Measurements from ENCODE around the gene ACAD10. TPM values are rescaled to one million over a fixed set of nuclear protein-coding genes. Genes with fewer than 3 reads are reported as not detected.

ACAD10 gene
- total and polyA plus RNA-seq, 10 of the 15 experiments (the other 5 are each of a cell fraction or from before 2014, with no cell fraction given): 2.9 to 21.9 (median 17.5) TPM

DNA sequence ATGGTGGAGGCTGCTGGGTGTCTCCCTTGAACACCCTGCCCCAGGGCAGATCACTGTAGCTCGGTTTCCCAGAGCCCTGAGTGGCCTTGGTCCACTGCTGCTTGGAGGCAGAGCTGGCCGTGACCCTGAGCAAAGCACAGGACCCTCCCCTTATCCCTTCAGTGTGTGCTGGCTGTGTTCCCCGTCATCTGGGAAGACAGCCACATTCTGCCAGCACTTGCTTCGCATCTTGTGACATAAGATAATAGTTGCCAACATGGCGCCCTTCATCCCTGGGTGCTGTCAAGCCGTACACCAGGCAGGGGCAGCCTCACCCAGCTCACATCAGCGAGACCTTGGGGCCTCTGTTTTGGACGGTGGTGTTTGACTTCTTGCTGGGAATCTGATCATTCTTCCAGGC is 68.8 kb downstream of the ACAD10 start:
- no peaks in the 10 kb centered on the region for H3K9me3 ChIP-seq (replicated peaks; ENCODE audit: control insufficient read depth, insufficient read depth, low read length)
- H2AFZ ChIP-seq (ENCODE audit: control insufficient read depth, low read depth, low read length): no peak overlapping the region
- no peak overlapping the region for H3K9ac ChIP-seq (ENCODE audit: control insufficient read depth, insufficient read depth, low read length)
- ATAC-seq (no peak), DNase-seq (ENCODE audit: low read depth, low spot score) (no peak), FAIRE-seq (no peak)
- ChIA-PET SMC1A (ENCODE audit: uncharacterized antibody, unreplicated experiment) (interaction anchor here (0.8 to 4.2 kb wide), 9 partner anchors 9 to 65 kb away, joined by 3 to 89 read pairs (median 5); no protein-coding TSS in a partner anchor), POLR2A (interaction anchor here (1.5 kb wide), 1 partner anchor 61 kb away, joined by 4 read pairs; no protein-coding TSS in a partner anchor), CTCF (interaction anchor here (0.8 to 7.0 kb wide), 11 partner anchors 9 to 303 kb away, joined by 3 to 170 read pairs (median 5); partner anchors contain the start of gene MAPKAPK5), RAD21 (ENCODE audit: unreplicated experiment) (interaction anchor here (0.8 to 3.9 kb wide), 10 partner anchors 7 to 61 kb away, joined by 3 to 59 read pairs (median 6); no protein-coding TSS in a partner anchor)
- 81% methylated on average over 8 of the region's 8 CpGs for WGBS (ENCODE audit: insufficient coverage, insufficient replicate concordance, low lambda C conversion rate, missing lambda C conversion rate)
- no peaks in the 10 kb centered on the region for H3K79me2 ChIP-seq (ENCODE audit: control insufficient read depth, insufficient read depth, low read length)
- no peak overlapping the region for H3K4me3 ChIP-seq
- in situ Hi-C loops (cut with MboI) (loop anchor here (10.0 kb wide), 1 partner anchor 60 kb away; no protein-coding TSS in a partner anchor), intact Hi-C loops (cut with micrococcal nuclease; ENCODE audit: unreplicated experiment) (no loop called here)
- peaks cover 16% of the 10 kb centered on the region for H3K4me1 ChIP-seq (ENCODE audit: control insufficient read depth, insufficient read depth, low read length)
- no TSS peak for BruUV-seq (replicated peaks)
- TF ChIP-seq KAT2A (conservative IDR thresholded peaks at IDR 0.05; ENCODE audit: control insufficient read depth, low read depth, low read length): no peak
- no peak for TF ChIP-seq CREB1 (IDR thresholded peaks at IDR 0.05; ENCODE audit: low read depth)
- no peak for TF ChIP-seq EZH2 (IDR thresholded peaks at IDR 0.05; ENCODE audit: borderline replicate concordance, control insufficient read depth, low read depth, low read length)
- TF ChIP-seq, protein P1, sequence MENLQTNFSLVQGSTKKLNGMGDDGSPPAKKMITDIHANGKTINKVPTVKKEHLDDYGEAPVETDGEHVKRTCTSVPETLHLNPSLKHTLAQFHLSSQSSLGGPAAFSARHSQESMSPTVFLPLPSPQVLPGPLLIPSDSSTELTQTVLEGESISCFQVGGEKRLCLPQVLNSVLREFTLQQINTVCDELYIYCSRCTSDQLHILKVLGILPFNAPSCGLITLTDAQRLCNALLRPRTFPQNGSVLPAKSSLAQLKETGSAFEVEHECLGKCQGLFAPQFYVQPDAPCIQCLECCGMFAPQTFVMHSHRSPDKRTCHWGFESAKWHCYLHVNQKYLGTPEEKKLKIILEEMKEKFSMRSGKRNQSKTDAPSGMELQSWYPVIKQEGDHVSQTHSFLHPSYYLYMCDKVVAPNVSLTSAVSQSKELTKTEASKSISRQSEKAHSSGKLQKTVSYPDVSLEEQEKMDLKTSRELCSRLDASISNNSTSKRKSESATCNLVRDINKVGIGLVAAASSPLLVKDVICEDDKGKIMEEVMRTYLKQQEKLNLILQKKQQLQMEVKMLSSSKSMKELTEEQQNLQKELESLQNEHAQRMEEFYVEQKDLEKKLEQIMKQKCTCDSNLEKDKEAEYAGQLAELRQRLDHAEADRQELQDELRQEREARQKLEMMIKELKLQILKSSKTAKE (IDR thresholded peaks at IDR 0.05; ENCODE audit: low read depth, poor library complexity, severe bottlenecking): no peak
- no peak for TF ChIP-seq MTA3 (IDR thresholded peaks at IDR 0.05; ENCODE audit: borderline replicate concordance, low read length)
- no peak for TF ChIP-seq LARP7 (IDR thresholded peaks at IDR 0.05)
- TF ChIP-seq, protein P2, sequence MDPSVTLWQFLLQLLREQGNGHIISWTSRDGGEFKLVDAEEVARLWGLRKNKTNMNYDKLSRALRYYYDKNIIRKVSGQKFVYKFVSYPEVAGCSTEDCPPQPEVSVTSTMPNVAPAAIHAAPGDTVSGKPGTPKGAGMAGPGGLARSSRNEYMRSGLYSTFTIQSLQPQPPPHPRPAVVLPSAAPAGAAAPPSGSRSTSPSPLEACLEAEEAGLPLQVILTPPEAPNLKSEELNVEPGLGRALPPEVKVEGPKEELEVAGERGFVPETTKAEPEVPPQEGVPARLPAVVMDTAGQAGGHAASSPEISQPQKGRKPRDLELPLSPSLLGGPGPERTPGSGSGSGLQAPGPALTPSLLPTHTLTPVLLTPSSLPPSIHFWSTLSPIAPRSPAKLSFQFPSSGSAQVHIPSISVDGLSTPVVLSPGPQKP (IDR thresholded peaks at IDR 0.05; ENCODE audit: low read depth, low read length): no peak
- TF ChIP-seq ZNF24 (IDR thresholded peaks at IDR 0.05): no peak
- no peak for TF ChIP-seq ETV6 (conservative IDR thresholded peaks at IDR 0.05 in 1 of 2, IDR thresholded peaks at IDR 0.05 in 1 of 2; ENCODE audit: borderline replicate concordance in 1 of 2, low read depth in 1 of 2)
- no peak for TF ChIP-seq POLR2AphosphoS2 (IDR thresholded peaks at IDR 0.05; ENCODE audit: low read depth, low read length)
- TF ChIP-seq CHD2 (IDR thresholded peaks at IDR 0.05; ENCODE audit: borderline replicate concordance, low read depth, low read length): no peak
- no peak overlapping the region for H3K27ac ChIP-seq (ENCODE audit: control insufficient read depth, insufficient read depth)
- H4K20me1 ChIP-seq (ENCODE audit: control insufficient read depth, insufficient read depth): no peaks in the 10 kb centered on the region
- no peak overlapping the region for H3K4me2 ChIP-seq (ENCODE audit: control insufficient read depth, insufficient read depth)
- no peaks in the 10 kb centered on the region; a peak in 1 of 4 replicates for H3K36me3 ChIP-seq (ENCODE audit: control insufficient read depth in 2 of 2, insufficient read depth in 2 of 2, low read length in 1 of 2)
- no peaks in the 10 kb centered on the region for H3K27me3 ChIP-seq (replicated peaks in 1 of 2; ENCODE audit: control insufficient read depth in 2 of 2, insufficient read depth in 2 of 2, low read length in 1 of 2)
